MV-4-11 (cell line): ENCODE measurements around the gene ZNF148.
"Not testable (repeated sequence)": the region's sequence is repeated elsewhere in the genome, so short reads cannot be mapped to it uniquely, and the experiment has no call there.

Experiments used
- DNase-seq: peaks from one replicate; lab custom pipeline; 2025; lab: John Stamatoyannopoulos, UW

ZNF148 gene, protein sequence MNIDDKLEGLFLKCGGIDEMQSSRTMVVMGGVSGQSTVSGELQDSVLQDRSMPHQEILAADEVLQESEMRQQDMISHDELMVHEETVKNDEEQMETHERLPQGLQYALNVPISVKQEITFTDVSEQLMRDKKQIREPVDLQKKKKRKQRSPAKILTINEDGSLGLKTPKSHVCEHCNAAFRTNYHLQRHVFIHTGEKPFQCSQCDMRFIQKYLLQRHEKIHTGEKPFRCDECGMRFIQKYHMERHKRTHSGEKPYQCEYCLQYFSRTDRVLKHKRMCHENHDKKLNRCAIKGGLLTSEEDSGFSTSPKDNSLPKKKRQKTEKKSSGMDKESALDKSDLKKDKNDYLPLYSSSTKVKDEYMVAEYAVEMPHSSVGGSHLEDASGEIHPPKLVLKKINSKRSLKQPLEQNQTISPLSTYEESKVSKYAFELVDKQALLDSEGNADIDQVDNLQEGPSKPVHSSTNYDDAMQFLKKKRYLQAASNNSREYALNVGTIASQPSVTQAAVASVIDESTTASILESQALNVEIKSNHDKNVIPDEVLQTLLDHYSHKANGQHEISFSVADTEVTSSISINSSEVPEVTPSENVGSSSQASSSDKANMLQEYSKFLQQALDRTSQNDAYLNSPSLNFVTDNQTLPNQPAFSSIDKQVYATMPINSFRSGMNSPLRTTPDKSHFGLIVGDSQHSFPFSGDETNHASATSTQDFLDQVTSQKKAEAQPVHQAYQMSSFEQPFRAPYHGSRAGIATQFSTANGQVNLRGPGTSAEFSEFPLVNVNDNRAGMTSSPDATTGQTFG

DNA sequence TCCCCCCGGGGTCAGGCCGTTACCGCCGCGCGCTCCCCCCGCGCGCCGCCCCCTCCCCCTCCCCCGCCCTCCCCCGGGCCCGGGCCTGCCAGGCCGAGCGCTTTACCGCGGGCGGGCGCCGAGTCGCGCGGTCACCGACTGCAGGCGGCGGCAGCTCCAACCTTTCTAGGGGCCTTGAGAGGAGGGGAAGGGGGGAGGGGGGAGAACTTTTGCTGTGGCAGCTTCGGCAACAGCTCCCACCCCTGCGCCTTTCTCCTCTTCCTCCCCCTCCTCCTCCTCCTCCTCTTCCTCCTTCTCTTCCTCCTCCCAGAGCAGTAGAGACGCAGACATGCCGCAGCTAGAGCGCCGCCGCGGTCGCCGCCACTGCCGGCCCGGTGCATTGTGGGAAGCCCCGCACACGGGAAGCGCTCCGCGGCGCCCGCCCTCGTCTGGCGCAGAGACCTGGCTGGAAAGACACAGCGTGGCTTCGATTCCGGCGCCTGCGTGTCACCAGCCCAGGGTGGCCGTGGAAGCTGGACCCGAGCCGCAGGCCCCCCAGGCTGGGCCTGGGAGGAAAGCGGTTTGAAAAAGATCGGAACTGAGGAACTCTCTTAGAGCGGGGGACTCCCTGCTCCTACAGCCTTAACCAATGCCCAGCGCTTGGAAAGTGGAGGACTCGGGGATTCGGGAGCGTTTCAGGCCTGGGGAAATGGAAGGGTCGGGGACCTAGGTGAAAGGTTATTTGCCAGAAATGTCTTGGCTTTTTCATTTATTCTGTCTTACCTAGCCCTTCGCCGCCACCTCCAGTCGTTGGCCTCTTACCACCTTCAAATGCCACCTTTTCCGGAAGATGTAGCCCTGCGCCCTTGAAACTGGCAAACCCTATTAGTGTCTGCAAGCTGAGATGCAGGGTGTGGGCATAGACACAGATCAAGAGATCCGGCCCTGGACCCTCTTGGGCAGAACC, at the start of gene ZNF148:
ZNF148 (minus strand) TSS at position 330 of the 946 bp plus-strand sequence. CDS start 61,685 bp downstream, outside the sequence.
- DNase-seq: peak; percentile 86

DNA sequence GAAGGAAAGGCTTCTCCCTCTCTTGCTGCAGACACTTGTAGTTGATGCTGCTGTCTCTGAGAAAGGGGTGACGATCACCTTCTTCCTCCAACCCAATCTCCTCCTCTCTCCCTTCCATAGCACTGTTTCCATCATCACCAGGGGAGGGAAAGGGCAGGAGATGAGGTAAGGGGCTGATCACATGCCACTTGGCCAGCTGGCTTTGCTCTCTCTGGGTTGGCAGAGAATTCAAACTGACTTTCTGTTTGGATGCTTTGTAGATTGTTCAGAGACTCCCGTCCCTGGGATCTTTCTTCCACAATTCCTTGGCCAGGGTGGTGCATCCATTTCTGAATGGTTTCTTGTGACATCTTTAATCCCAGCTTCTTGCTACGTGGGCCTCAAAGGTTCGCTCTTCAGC, 43.2 kb upstream of the ZNF148 start:
- DNase-seq: no peak

DNA sequence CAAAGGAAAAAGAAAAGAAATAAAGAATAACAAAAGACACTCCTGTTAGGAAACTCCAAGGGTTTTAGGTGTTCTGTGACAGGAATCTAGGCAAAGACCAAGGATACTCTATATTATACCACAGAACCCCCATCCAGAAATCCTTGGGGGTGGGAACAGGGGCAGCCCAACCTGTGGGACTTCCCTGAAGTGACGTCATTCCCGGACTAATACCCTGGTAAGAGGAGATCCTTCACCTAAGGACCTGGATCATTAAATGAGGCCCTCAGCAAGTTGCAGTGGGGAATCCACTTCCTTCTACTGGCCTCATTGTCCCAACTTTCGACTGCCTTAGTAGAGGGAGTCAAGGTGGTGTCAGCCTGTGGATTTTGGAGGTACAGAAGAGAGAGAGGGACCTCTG, 41.1 kb upstream of the ZNF148 start:
- no peak for DNase-seq

DNA sequence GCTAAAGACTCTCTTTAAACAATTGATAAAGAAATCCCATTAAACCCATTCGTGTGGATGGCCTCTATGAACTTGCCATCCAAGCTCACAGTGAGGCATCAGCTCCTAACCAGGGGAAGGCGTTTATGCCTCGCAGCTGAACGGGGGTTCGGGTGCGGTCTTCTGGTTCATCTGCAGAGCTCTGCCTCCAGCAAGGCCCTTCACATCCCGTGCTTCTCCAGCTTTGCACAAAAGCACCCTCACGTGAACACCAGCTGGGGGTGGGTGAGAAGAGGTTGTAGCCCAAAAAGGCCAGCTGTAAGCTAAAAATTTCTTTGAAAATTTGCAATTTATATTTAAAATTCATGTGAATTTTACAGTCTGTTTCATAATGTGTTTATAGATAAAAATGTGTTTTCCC, 39.5 kb upstream of the ZNF148 start:
- no peak for DNase-seq

DNA sequence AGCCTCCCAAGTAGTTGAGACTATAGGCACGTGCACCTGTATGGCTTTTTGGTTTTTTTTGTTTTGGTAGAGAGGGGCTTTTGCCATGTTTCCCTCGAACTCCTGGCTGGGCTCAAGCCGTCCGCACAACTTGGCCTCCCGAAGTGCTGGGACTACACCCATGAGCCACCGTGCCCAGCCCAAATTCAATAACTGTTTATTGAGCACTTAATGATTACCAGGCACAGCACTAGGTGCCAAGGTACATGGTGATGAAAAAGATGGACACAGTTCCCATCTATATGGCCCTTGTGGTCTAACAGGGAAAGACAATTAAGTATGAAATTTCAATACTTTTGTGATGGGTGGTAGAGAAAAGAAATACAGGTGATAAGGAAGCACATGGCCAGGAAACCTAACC, 35.8 kb upstream of the ZNF148 start:
- DNase-seq: no peak

DNA sequence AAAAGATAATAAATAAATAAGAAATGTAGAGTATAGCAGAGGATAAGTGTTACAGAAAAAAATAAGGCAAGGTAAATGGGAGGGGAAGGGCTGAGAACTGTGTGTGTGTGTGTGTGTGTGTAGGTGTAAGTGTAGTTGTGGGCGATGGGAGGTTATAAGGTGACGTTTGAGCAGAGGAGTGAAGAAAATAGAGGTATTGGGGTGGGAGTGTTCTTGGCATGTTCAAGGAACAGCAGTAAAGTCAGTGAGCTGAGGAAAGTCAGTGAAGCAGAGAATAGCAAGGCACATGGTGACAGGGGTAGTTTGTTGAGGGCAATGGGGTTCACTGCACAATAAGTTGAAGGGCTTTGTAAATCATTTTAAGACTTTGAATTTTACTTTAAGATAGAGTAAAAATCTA, 30.9 kb upstream of the ZNF148 start:
- no peak for DNase-seq

DNA sequence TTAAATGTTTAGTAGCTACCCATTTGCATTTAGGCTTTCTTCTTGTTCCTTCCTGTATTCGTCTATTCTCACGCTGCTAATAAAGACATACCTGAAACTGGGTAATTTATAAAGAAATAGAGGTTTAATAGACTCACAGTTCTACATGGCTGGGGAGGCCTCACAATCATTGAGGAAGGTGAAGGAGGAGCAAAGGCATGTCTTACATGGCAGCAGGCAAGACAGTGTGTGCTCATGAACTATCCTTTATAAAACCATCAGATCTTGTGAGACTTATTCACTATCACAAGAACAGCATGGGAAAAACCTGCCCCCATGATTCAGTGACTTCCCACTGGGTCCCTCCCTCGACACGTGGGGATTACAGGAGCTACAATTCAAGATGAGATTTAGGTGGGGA, 30.4 kb upstream of the ZNF148 start:
- not testable (repeated sequence) for DNase-seq

DNA sequence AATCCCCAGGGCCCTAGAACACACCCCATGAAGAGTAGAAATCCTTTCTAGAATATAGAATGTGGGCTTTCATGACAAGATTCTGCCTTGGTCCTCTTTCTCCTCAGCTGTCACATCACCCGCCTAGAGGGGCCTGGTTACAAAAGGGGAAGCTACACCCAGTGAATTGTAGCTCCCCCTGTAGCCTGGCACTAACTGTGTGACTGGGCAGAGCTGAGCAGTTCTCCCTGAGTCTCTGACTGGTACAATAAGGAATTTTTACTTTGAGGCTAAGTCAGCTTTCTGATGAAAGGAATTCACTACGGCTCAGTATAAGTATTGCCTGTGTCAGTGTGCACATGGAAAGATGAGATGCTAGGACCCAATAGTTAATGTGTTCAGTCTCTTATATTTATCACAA, 28.7 kb upstream of the ZNF148 start:
- DNase-seq: peak; percentile 15

DNA sequence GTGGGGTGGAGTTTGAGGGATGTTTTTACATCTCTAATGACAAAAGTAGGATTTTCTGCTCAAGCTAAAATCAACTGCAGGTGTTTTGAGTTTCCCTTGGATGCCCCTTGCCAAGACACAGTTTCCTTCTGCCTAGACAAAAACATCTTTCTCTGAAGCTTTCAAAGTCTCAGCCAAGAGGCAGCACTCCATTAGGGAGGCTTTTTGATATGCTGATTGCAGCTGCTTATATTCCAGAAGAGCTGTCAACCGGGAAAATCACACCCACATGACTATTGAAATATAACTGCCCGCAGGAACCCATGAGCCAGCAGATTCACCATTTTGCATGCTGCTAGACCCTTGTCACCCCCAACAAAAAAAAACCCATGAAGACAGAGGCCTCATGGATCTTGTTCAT, 27.5 kb upstream of the ZNF148 start:
- DNase-seq: no peak

DNA sequence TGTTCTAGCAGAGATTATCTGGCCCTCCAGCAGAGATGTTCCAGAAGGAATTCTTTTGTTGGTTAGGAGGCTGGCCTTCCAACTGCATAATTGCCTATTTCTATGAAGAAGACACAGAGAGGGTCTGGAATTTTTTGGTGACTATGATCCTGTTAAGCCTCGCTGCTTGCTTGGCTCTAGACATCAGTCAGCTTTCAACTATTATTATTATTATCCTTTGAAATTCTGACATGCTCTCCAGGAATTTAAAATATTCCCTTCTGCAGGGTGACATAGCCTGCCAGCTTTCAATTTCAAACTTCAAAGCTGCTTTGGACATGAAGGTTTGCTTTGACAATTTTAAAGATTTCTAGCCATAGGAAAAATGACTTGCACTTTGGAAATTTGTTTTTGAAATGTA, 26.3 kb upstream of the ZNF148 start:
- no peak for DNase-seq

DNA sequence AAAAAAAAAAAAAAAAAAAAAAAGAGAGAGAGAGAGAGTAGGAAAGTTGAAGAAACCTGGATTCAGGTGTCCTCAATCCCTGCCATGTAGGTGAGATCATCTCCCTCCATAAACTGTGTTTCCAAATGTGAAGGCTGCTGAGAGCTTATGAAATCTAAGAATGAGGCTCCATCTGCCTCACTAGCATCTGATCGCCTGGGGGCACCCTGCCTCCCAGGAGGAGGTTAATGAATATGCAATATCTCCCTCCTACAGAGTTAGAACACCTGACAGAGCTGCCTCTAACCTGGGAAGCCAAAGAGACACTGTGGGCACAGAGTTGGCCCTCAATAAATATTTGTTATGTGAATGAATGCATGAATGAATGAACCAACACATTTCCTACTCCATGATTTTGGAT, 23.8 kb upstream of the ZNF148 start:
- DNase-seq: no peak

DNA sequence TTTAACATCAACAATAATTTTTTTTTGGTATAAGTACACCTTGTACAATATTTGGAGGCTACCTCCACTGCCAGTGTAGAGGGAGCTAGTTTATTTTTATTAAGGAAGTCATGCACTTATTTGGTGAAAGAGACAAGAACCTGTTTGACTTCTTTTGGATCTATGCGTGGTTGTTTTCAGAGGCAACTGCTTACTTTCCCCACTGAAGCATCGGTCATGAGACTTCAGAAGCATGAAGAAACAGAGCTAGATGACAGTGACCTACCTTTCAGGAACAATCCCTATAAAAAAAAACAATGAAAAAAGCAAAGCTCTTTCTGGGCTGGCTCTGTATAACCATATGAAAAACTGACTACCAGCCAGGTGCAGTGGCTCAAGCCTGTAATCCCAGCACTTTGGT, 20.0 kb upstream of the ZNF148 start:
- DNase-seq: no peak

DNA sequence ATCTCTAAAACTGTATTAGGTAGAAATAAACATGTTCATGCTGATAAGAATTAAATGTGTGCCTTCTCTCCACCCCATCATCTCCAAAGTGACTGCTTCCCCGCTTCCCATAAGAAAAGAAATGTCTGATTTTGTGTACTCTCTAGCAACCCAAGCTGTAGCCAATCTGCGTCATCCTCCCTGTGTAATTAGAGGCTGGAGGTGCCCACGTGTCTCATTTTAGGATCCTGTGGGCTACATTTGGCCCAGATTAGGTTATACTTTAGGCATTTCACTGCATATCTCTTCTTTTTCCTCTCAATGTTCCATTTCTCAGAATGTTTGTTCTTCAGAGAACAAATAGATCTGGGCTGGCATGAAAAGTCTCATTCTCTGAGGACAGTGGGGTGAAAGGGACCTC, 19.3 kb upstream of the ZNF148 start:
- no peak for DNase-seq

DNA sequence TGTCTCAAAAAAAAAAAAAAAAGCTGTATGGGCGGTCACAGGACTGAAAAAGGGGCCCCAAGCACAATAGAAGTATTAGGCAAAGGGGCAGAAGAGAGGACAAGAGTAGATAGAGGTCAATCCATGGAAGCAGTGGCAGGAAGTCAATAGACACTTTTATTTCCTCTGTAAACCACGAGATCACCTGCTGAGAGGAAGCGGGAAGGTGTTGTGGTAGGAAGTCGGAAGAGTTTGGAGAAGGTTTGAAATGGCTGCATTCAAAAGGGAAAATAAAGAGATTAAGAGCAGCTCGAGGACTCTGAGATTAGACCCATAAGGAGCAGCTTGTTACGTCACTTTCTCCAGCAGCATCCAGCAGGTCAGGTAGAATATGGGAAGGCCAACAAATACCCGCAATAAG, 14.2 kb upstream of the ZNF148 start:
- no peak for DNase-seq

DNA sequence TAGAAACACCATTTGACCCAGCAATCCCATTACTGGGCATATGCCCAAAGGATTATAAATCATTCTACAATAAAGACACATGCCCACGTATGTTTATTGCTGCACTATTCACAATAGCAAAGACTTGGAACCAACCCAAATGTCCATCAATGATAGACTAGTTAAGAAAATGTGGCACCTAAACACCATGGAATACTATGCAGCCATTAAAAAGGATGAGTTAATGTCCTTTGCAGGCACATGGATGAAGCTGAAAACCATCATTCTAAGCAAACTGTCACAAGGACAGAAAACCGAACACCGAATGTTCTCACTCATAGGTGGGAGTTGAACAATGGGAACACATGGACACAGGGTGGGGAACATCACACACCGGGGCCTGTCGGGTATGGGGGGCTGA, 13.2 kb upstream of the ZNF148 start:
- DNase-seq: not testable (repeated sequence)

DNA sequence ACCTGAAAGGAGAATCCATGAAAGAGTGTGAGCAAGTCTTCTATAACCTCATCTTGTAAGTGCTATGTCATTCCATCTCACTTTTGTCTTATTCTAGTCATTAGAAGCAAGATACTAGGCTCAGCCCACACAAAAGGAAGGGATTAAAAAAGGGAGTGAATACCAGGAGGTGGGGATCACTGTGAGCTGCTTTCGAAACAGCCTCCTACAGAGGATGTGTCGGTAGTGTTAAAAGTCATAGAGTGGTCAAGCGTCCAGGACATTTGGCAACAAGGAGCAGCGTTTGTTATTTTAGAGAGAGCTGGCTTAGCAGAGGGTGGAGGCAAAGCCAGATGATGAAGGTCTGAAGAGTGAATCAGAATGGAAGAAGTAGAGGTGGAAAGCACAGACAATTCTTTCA, 11.7 kb upstream of the ZNF148 start:
- DNase-seq: peak; percentile 41

DNA sequence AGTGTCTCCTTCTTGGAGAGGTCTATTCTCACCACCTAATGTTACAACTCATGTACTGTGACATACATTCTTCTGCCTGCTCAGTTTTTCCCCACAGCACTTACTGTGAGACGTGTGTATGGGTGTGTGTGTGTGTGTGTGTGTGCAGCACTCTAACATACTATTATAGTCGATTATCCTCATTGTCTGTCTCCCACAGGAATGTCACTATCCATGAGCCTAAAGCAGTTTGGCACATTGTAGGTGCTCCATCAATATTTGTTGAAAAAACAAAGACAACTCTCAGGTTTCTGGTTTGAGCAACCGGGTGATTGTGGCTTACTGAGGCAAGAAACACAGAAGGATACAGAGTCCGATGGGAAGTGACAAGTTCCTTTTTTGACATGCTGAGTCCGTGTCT, 8.6 kb upstream of the ZNF148 start:
- DNase-seq: peak; percentile 8

DNA sequence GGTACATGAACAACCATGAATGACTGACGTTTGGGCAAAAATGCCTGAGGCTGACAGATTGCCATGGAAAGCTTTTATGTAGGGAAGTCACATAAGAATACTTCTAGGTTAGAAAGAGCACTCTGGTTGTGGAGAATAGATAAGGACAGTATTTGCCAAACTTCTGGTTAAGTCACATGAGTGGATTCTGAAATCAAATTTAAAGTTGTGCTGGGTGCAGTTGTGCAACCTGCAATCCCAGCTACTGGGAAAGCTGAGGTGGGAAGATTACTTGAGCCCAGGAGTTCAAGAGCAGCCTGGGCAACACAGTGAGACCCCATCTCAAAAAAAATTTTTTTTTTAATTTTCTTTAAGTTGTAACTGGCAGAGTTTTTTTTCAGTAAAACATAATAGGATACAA, 7.2 kb upstream of the ZNF148 start:
- DNase-seq: no peak

DNA sequence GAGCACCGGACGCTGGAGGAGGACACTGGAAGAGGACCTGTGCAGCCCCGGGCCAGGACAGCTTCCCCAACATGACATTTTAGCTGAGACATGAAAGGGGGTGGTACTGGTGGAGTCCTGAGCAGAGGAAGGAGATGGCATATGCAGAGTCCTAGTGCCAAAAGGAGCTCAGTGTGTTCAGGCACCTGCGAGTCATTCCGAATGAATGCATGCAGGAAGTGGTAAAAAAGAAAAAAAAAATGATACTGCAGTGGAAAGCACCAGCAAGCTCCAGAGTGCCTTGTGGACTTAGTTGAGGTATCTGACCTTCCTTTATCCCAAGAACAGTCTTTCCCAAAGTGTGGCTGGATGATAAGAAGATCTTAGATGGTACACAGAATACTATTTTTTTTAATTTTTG, 6.6 kb upstream of the ZNF148 start:
- no peak for DNase-seq

DNA sequence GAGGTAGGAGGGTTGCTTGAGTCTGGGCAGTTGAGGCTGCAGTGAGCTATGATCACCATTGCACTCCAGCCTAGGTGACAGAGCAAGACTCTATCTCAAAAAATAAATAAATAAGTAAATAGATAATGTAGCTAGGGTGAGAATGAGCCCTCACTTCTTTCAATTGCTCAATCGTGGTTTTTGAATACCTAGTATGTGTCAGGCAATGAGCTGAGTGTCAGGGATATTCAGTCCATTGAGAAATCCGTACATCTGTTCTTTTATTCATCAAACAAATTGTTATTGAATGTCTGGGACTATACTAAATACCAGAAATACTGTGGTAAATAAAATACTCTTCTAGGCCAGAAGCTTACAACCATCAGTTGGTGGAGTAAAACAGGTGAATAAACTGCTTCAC, 6.2 kb upstream of the ZNF148 start:
- no peak for DNase-seq

DNA sequence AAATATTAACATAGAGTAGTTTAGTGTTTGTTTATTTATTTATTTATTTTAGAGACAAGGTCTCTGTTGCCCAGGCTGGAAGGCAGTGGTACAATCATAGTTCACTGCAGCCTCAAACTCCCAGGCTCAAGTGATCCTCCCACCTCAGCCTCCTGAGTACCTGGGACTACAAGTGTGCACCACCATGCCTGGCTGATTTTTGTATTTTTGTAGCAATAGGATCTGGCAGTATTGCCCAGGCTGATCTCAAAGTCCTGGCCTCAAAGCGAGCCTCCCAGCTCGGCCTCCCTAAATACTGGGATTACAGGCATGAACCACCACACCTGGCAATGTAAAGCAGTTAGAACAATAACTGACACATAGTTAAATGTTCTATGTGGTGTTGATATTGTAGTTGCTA, 4.4 kb upstream of the ZNF148 start:
- DNase-seq: no peak

DNA sequence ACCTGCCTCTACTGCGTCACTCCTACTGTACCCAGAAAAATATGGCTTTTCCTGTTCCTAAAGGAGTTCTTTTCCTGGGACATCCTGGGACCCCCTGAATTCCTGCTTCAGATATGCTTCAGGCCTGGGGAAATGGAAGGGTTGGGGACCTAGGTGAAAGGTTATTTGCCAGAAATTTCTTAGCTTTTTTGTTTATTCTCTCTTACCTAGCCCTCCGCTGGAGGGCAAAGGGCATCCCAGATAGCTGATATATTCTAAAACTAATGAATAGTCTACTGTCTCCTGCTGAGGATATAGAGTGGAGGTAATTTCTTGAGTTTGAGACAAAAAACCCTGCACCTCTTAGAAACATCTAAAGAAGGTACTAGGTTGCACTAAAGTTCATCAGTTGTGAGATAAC, 3.6 kb upstream of the ZNF148 start:
- DNase-seq: no peak
